Testis (tissue), 3 donors: ENCODE measurements around the gene CIPC. TPM values are rescaled to one million over a fixed set of nuclear protein-coding genes. Genes with fewer than 3 reads are reported as not detected.

ENCODE experiments used
- DNase-seq: peaks from one replicate; pipeline ENCODE4 v3.0.0-alpha.2; 2019
- H3K27ac ChIP-seq, 2 donors: fragments of 200-600 bp; sonication (generic); one replicate each; pipeline ENCODE4 v1.5.1; 2019
- H3K27me3 ChIP-seq: fragments of 200-600 bp; sonication (generic); one replicate; pipeline ENCODE4 v1.5.1; 2019
- H3K36me3 ChIP-seq: fragments of 200-600 bp; sonication (generic); one replicate; pipeline ENCODE4 v1.5.1; 2017; ENCODE audit warnings: low read depth; ENCODE audit errors: missing control alignments
- H3K4me1 ChIP-seq: fragments of 200-600 bp; sonication (generic); one replicate; pipeline ENCODE4 v1.5.1; 2019
- H3K4me3 ChIP-seq, 2 donors: fragments of 200-600 bp; sonication (generic); one replicate each; pipeline ENCODE4 v1.5.1; 2017 to 2019
- H3K9me3 ChIP-seq: fragments of 200-600 bp; sonication (generic); one replicate; pipeline ENCODE4 v1.5.1; 2017
- POLR2A ChIP-seq: fragments of 450-650 bp; IDR thresholded peaks from one replicate; pipeline ENCODE4 v1.6.1; 2017; ENCODE audit warnings: antibody characterized with exemption, mild to moderate bottlenecking, moderate library complexity
- WGBS, 2 donors: methylation state at CpG; one replicate each; pipeline ENCODE4 v1.1.5; 2018; 5-methylcytosine and 5-hydroxymethylcytosine counted together
- intact Hi-C: fragments of 100-400 bp; cut with DNase I; formaldehyde crosslinking; loops from one replicate; pipeline ENCODE4 v1.15.1; 2023; ENCODE audit warnings: low total_unique reads
- polyA plus RNA-seq: library from polyadenylated mRNA; stranded (reverse); fragments of 350-450 nt; fragmentation: Illumina TruSeq; extraction: RNeasy Lipid Tissue Mini Kit (QIAGEN cat#74804); gene quantifications from one replicate; pipeline ENCODE4 v1.2.3, GENCODE V29; 2014; ENCODE audit warnings: low read depth, low replicate concordance; ENCODE audit not compliant: insufficient read depth
- total RNA-seq, 2 donors: library from RNA; depleted of rRNA; stranded (reverse); fragments of >200 nt; gene quantifications; one replicate each; pipeline ENCODE4 v1.2.3, GENCODE V29; 2016
- TF ChIP-seq, protein P1 (sequence below), 3 experiments: fragments of 450-650 bp in 2 of 3; fragments of 200-600 bp in 1 of 3; sonication (generic) in 1 of 3; IDR thresholded peaks; one replicate each; pipeline ENCODE4 v1.5.1; 2016 to 2019; ENCODE audit warnings: antibody characterized with exemption in 3 of 3, mild to moderate bottlenecking in 2 of 3, moderate library complexity in 1 of 3

The CIPC gene
- total and polyA plus RNA-seq, 3 donors from 2014 or later: 23.4 to 48.3 (median 44.5) TPM

DNA sequence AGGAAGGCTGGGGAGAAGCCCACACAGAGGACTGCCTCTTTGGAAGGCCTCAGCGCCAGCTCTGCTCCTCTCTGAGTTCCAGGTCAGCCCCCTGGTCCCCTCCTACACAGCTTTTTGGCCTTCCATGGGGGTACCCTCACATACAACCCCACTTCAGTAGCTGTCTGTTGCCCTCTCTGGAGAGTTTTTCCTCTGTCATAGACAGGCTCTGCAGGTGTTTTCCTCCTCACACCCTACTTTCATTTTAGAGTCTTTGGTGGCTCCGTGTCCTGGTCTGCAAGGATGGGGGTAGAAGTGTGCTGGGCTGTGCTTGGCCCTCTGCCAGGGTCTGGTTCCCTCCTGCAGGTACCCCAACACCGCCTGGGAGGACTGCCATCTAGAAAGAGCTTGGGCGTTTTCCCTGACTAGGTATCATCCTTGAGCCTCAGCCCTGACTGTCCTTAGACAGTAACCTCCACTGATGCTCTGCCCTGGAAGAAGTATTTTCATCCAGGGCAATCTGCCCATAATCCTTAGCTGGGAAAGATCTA, 28.5 kb downstream of the CIPC start:
- intact Hi-C loops: no loop called here
- WGBS, 2 donors: 87 to 89% methylated on average over 4 of the region's 4 CpGs
- H3K4me1 ChIP-seq: peaks cover 18% of the 10 kb centered on the region

DNA sequence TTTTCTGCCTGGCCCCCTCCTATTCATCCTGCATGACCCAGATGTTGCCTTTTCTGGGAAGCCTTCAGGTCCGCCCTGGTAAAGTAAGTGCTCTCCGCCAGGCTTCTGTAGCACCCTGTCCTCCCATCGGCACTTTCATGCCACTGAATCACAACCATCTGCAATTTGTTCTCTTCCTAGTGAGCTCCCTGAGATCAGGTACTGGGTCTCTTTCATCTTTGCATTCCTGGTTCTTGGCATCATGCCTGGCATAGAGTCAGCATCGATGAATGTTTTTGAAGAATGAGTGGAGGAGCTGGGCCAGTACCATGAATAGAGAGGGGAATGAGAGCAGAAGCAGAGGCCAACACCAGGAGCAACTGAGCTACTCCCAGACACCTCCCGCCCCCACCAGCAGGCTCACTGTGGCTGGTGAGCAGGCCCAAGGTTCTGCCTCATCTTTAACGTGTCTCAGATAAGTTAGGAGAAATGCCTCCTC, 30.4 kb downstream of the CIPC start:
- TF ChIP-seq, protein P1, sequence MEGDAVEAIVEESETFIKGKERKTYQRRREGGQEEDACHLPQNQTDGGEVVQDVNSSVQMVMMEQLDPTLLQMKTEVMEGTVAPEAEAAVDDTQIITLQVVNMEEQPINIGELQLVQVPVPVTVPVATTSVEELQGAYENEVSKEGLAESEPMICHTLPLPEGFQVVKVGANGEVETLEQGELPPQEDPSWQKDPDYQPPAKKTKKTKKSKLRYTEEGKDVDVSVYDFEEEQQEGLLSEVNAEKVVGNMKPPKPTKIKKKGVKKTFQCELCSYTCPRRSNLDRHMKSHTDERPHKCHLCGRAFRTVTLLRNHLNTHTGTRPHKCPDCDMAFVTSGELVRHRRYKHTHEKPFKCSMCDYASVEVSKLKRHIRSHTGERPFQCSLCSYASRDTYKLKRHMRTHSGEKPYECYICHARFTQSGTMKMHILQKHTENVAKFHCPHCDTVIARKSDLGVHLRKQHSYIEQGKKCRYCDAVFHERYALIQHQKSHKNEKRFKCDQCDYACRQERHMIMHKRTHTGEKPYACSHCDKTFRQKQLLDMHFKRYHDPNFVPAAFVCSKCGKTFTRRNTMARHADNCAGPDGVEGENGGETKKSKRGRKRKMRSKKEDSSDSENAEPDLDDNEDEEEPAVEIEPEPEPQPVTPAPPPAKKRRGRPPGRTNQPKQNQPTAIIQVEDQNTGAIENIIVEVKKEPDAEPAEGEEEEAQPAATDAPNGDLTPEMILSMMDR (IDR thresholded peaks at IDR 0.05): no peak
- TF ChIP-seq POLR2A: no peak
- 73 to 75% methylated on average over 6 of the region's 6 CpGs for WGBS, 2 donors
- Histone ChIP-seq H3K4me1 (peaks cover 15% of the 10 kb centered on the region), H3K4me3 (no peak overlapping the region), H3K27me3 (no peaks in the 10 kb centered on the region), H3K9me3 (no peaks in the 10 kb centered on the region), H3K27ac (no peak overlapping the region), H3K36me3 (no peaks in the 10 kb centered on the region)
- intact Hi-C loops: no loop called here
- no peak for DNase-seq

More for the DNA sequence above, 28.5 kb downstream of the CIPC start:
- TF ChIP-seq POLR2A: no peak
- TF ChIP-seq, protein P1 (IDR thresholded peaks at IDR 0.05): no peak
- DNase-seq: no peak
- no peaks in the 10 kb centered on the region for H3K36me3 ChIP-seq
- H3K27ac ChIP-seq: no peak overlapping the region
- H3K9me3 ChIP-seq: no peaks in the 10 kb centered on the region
- H3K4me3 ChIP-seq: no peak overlapping the region
- H3K27me3 ChIP-seq: no peaks in the 10 kb centered on the region

DNA sequence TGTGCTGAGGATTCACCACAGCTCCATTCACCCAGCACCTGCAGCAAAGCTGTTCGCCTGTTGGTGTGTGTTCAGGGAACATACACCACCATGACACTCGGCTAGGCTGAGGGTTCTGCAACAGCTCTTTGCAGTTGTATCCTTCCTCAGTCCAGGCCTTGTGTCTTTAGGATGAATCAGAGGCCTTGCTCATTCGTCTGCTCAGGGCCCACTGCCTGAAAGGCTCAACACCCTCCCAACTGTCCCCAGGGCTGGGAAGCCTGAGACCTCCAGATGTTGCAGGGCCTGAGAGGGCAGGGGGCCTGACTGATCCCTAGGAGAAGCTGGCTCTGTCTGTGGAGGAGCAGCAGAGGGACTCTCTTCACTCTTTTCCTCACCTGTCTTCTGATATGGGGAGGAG, 32.3 kb downstream of the CIPC start:
- no peak overlapping the region for H3K27ac ChIP-seq
- 75 to 81% methylated on average over 2 to 3 of the region's 3 CpGs for WGBS, 2 donors

DNA sequence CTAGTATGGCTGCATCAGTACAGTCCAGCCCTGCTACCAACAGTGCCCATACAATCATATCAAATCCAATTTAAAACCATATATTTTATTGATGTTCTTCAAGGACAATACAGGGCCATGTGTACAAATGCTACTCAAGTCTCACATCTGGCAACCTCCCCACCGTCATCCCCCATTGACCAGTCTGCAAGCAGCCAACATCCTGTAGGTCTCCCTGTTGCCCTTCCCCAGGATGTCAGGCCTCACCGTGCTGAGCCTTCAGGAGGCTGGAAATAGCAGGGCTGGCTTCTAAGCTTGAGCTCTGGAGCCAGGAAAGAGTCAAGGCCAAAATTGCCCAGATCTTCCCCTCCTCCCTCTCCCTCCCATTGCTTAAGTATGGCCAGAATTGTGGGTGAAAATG, 33.1 kb downstream of the CIPC start:
- TF ChIP-seq, protein P1 (IDR thresholded peaks at IDR 0.05): no peak
- TF ChIP-seq POLR2A: no peak
- Histone ChIP-seq H3K27me3 (no peaks in the 10 kb centered on the region), H3K27ac (no peak overlapping the region)

More for the DNA sequence above, 32.3 kb downstream of the CIPC start:
- intact Hi-C loops: no loop called here
- DNase-seq: no peak
- H3K4me1 ChIP-seq: peaks cover 2% of the 10 kb centered on the region
- H3K9me3 ChIP-seq: no peaks in the 10 kb centered on the region
- no peaks in the 10 kb centered on the region for H3K36me3 ChIP-seq
- no peak overlapping the region for H3K4me3 ChIP-seq
- no peak for TF ChIP-seq POLR2A
- TF ChIP-seq, protein P1 (IDR thresholded peaks at IDR 0.05): no peak
- no peaks in the 10 kb centered on the region for H3K27me3 ChIP-seq

DNA sequence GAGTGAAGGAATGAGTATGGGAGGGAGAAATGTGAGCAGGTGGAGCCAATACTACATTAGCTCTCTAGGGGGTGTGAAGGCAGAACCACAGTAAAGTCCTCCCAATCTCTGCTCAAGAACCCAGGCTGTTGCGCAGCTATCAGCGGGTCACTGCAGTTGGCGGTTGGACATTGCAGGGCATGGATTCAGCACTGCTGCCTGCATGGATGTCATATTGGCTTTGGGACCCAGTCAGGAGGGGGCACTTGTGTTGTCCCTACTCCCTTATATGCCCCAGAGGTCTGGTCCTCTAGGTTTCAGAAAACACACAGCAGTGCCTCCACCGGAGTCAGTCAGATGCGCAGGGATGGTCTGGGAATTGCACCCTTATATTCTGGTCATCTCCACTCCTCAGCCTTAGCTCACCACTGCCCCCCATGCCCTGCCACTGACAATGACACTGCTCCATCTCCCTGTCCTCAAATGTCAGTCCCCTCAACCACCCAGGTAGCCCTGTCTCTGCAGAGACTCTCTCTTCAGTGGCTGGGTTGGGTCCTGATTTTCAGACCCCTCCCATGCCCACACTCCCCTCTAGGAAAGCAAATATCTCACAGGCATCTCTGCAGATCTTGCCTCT, 33.9 kb downstream of the CIPC start:
- no peak overlapping the region for H3K4me3 ChIP-seq
- no peaks in the 10 kb centered on the region for H3K27me3 ChIP-seq
- no peaks in the 10 kb centered on the region for H3K4me1 ChIP-seq
- whole genome bisulfite sequencing, 2 donors: 89 to 93% methylated on average over 5 of the region's 5 CpGs
- intact Hi-C loops: no loop called here
- no peaks in the 10 kb centered on the region for H3K36me3 ChIP-seq
- H3K9me3 ChIP-seq: no peaks in the 10 kb centered on the region
- TF ChIP-seq, protein P1 (IDR thresholded peaks at IDR 0.05): no peak
- TF ChIP-seq POLR2A: no peak
- no peak overlapping the region for H3K27ac ChIP-seq
- DNase-seq: no peak

More for the DNA sequence above, 33.1 kb downstream of the CIPC start:
- 73 to 77% methylated on average over 2 of the region's 2 CpGs for WGBS, 2 donors
- Histone ChIP-seq H3K9me3 (no peaks in the 10 kb centered on the region), H3K36me3 (no peaks in the 10 kb centered on the region), H3K4me1 (no peaks in the 10 kb centered on the region), H3K4me3 (no peak overlapping the region)
- intact Hi-C loops: no loop called here
- DNase-seq: no peak
